Measurements from ENCODE around the gene PFDN2.

PFDN2 gene, protein sequence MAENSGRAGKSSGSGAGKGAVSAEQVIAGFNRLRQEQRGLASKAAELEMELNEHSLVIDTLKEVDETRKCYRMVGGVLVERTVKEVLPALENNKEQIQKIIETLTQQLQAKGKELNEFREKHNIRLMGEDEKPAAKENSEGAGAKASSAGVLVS

GRCh38 chr1:161117759-161118581 lies at the start of gene PFDN2, which contains the start of gene NIT1:
TSS of gene PFDN2 (minus strand) at chr1:161118037. CDS start at chr1:161118026, 11 bp downstream.
TSS of gene NIT1 (plus strand) at chr1:161118105. CDS start at chr1:161118177, 72 bp downstream.
- TF ChIP-seq YY1 (IDR thresholded peaks at IDR 0.05; ENCODE audit: insufficient read depth, insufficient read length): peak; percentile 90
- TF ChIP-seq ZNF274 (IDR thresholded peaks at IDR 0.05; ENCODE audit: low read depth, low read length): no peak
- Histone ChIP-seq H3K36me3 (ENCODE audit: insufficient read depth, insufficient read length, low read length) (peaks cover 74% of the 10 kb centered on the region), H3K4me1 (ENCODE audit: insufficient read depth, insufficient read length) (peaks cover 10% of the 10 kb centered on the region)

DNA sequence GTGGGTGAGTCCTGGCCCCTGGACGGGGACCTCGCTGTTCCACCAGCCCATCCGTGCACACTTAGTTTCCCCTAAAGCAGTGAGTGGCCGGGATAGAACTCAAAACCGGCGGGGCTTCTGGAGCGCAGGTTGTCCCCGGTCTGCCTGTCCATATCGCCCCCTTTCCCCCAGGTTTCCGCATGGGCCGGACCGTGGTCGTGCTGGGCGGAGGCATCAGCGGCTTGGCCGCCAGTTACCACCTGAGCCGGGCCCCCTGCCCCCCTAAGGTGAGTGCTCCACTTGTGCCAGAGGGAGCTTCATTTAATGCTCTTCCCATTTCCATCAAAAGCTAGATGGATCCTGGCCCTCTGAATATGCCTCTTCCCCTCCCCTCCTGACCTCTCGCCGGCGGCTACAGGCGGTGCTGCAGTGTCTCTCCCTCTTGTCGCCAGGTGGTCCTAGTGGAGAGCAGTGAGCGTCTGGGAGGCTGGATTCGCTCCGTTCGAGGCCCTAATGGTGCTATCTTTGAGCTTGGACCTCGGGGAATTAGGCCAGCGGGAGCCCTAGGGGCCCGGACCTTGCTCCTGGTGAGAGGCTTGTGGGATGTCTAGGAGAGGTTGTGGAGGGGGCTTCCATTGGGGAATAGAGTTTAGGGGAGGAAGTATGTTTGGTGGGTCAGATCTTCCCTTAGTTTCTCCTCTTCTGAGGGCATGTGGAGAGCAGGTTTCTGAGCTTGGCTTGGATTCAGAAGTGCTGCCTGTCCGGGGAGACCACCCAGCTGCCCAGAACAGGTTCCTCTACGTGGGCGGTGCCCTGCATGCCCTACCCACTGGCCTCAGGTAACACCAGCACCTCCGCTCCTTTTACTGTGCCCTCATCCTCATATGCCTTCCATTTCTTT lies 49.1 kb upstream of the PFDN2 start:
- Histone ChIP-seq H3K9me3 (ENCODE audit: insufficient read depth, low read length) (no peaks in the 10 kb centered on the region), H3K27me3 (ENCODE audit: insufficient read depth, insufficient read length) (no peaks in the 10 kb centered on the region), H3K36me3 (ENCODE audit: insufficient read depth, insufficient read length, low read length) (peaks cover 73% of the 10 kb centered on the region), H3K4me1 (ENCODE audit: insufficient read depth, insufficient read length) (peaks cover 5% of the 10 kb centered on the region), H3K9ac (ENCODE audit: insufficient read length, low read depth) (peak overlapping the region; percentile 86), H3K4me3 (ENCODE audit: insufficient read length, low read depth) (peak overlapping the region; percentile 97)
- TF ChIP-seq SUZ12 (IDR thresholded peaks at IDR 0.05; ENCODE audit: extremely low read depth, insufficient read depth, insufficient read length) (no peak), YY1 (IDR thresholded peaks at IDR 0.05; ENCODE audit: insufficient read depth, insufficient read length) (no peak), ZNF274 (IDR thresholded peaks at IDR 0.05; ENCODE audit: low read depth, low read length) (no peak)
- DNase-seq (ENCODE audit: low read depth, low spot score): no peak

More at GRCh38 chr1:161117759-161118581, at the start of gene PFDN2, which contains the start of gene NIT1:
- peak within 1 kb of the TSS; percentile 91 for H3K4me3 ChIP-seq (ENCODE audit: insufficient read length, low read depth)
- no peaks in the 10 kb centered on the region for H3K9me3 ChIP-seq (ENCODE audit: insufficient read depth, low read length)
- H3K27me3 ChIP-seq (ENCODE audit: insufficient read depth, insufficient read length): no peaks in the 10 kb centered on the region
- H3K9ac ChIP-seq (ENCODE audit: insufficient read length, low read depth): peak within 1 kb of the TSS; percentile 90
- DNase-seq (ENCODE audit: low read depth, low spot score): peak; percentile 93

DNA sequence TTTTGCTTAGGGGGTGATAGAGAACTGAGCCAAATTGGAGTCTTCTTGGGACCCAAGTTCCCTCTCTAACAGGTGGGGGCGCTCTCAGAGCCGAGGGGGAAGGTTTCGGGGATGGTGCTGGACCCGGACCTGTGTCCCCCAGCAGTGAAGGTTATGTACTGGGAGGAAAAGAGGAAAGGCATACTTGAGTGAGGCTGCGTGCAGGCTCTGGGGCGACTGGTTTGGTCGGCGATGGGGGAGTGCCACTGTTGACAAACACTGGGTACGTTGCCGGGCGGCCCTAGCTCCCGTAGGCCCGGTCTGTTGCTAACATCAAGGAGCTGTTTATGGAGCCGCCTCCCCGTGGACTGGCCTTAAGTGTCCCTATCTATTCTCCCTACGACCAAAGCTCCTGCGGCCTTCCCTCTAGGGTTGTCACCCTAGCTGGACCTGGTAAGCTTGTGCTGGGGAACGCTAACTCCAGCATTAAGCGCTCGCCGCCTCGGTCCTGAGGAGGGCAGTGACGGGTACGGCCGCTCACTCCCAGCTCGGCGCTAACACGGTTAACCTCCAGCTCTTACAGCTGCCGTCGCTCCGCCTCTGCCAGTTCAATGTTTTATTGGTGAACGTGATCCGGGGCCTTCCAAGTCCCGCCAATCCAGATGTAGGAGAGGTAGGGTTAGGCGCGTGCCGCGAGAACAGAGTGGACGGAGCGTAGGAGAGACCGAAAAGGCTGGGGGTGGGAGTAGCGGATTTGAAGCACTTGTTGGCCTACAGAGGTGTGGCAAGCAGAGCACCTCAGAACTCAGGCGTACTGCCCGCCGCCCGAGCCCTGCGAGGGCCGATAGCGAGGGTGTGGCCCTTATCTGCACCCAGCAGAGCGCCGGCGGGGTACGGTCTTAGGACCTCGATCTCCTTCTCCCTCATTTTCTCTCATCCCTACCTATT lies 48.2 kb upstream of the PFDN2 start, which contains the start of gene PPOX:
Gene PPOX (plus strand): TSS at position 685 of the 927 bp plus-strand sequence. CDS start 422 bp downstream, outside the sequence.
- no peak for TF ChIP-seq SUZ12 (IDR thresholded peaks at IDR 0.05; ENCODE audit: extremely low read depth, insufficient read depth, insufficient read length)
- no peak for TF ChIP-seq YY1 (IDR thresholded peaks at IDR 0.05; ENCODE audit: insufficient read depth, insufficient read length)
- no peak for TF ChIP-seq ZNF274 (IDR thresholded peaks at IDR 0.05; ENCODE audit: low read depth, low read length)
- no peaks in the 10 kb centered on the region for H3K9me3 ChIP-seq (ENCODE audit: insufficient read depth, low read length)
- H3K27me3 ChIP-seq (ENCODE audit: insufficient read depth, insufficient read length): no peaks in the 10 kb centered on the region
- peaks cover 73% of the 10 kb centered on the region for H3K36me3 ChIP-seq (ENCODE audit: insufficient read depth, insufficient read length, low read length)
- peaks cover 5% of the 10 kb centered on the region for H3K4me1 ChIP-seq (ENCODE audit: insufficient read depth, insufficient read length)
- peak within 1 kb of the TSS; percentile 86 for H3K9ac ChIP-seq (ENCODE audit: insufficient read length, low read depth)
- peak within 1 kb of the TSS; percentile 97 for H3K4me3 ChIP-seq (ENCODE audit: insufficient read length, low read depth)
- DNase-seq (ENCODE audit: low read depth, low spot score): peak; percentile 99

GRCh38 chr1:161164901-161165610 lies 47.2 kb upstream of the PFDN2 start:
- Histone ChIP-seq H3K9ac (ENCODE audit: insufficient read length, low read depth) (no peak overlapping the region), H3K27me3 (ENCODE audit: insufficient read depth, insufficient read length) (no peaks in the 10 kb centered on the region), H3K9me3 (ENCODE audit: insufficient read depth, low read length) (no peaks in the 10 kb centered on the region), H3K36me3 (ENCODE audit: insufficient read depth, insufficient read length, low read length) (peaks cover 72% of the 10 kb centered on the region), H3K4me3 (ENCODE audit: insufficient read length, low read depth) (peak overlapping the region; percentile 9), H3K4me1 (ENCODE audit: insufficient read depth, insufficient read length) (peaks cover 9% of the 10 kb centered on the region)
- TF ChIP-seq ZNF274 (IDR thresholded peaks at IDR 0.05; ENCODE audit: low read depth, low read length) (no peak), YY1 (IDR thresholded peaks at IDR 0.05; ENCODE audit: insufficient read depth, insufficient read length) (no peak), SUZ12 (IDR thresholded peaks at IDR 0.05; ENCODE audit: extremely low read depth, insufficient read depth, insufficient read length) (no peak)
- no peak for DNase-seq (ENCODE audit: low read depth, low spot score)

GRCh38 chr1:161163793-161164192 lies 46.0 kb upstream of the PFDN2 start:
- Histone ChIP-seq H3K9ac (ENCODE audit: insufficient read length, low read depth) (no peak overlapping the region), H3K36me3 (ENCODE audit: insufficient read depth, insufficient read length, low read length) (peaks cover 63% of the 10 kb centered on the region), H3K4me3 (ENCODE audit: insufficient read length, low read depth) (no peak overlapping the region), H3K4me1 (ENCODE audit: insufficient read depth, insufficient read length) (peaks cover 9% of the 10 kb centered on the region), H3K27me3 (ENCODE audit: insufficient read depth, insufficient read length) (no peaks in the 10 kb centered on the region), H3K9me3 (ENCODE audit: insufficient read depth, low read length) (no peaks in the 10 kb centered on the region)
- TF ChIP-seq ZNF274 (IDR thresholded peaks at IDR 0.05; ENCODE audit: low read depth, low read length) (no peak), YY1 (IDR thresholded peaks at IDR 0.05; ENCODE audit: insufficient read depth, insufficient read length) (no peak), SUZ12 (IDR thresholded peaks at IDR 0.05; ENCODE audit: extremely low read depth, insufficient read depth, insufficient read length) (no peak)
- DNase-seq (ENCODE audit: low read depth, low spot score): no peak

Measured in NT2/D1 (cell line).